NT2/D1 (cell line): ENCODE data around the gene HGFAC.
"Not testable (repeated sequence)": the region's sequence is repeated elsewhere in the genome, so short reads cannot be mapped to it uniquely, and the experiment has no call there.

ENCODE experiments used
- SUZ12 ChIP-seq: IDR thresholded peaks from 2 replicates; pipeline ENCODE4 v1.6.1; 2011; ENCODE audit not compliant: insufficient read length, insufficient read depth; ENCODE audit errors: extremely low read depth
- YY1 ChIP-seq: IDR thresholded peaks from 2 replicates; pipeline ENCODE4 v1.6.1; 2011; ENCODE audit not compliant: insufficient read length, insufficient read depth
- ZNF274 ChIP-seq: IDR thresholded peaks from 2 replicates; pipeline ENCODE4 v1.6.1; 2011; ENCODE audit warnings: mild to moderate bottlenecking, low read depth, low read length

GRCh38 chr4:3459156-3459555 lies 17.4 kb downstream of the HGFAC start:
- not testable (repeated sequence) for TF ChIP-seq YY1, ZNF274, SUZ12
